Right hindlimb (tissue), 1 donor: Measurements from ENCODE around the gene RAB31.

Experiments
- DNase-seq: peaks from one replicate; pipeline ENCODE4 v3.0.0-alpha.2; 2018

Gene RAB31

DNA sequence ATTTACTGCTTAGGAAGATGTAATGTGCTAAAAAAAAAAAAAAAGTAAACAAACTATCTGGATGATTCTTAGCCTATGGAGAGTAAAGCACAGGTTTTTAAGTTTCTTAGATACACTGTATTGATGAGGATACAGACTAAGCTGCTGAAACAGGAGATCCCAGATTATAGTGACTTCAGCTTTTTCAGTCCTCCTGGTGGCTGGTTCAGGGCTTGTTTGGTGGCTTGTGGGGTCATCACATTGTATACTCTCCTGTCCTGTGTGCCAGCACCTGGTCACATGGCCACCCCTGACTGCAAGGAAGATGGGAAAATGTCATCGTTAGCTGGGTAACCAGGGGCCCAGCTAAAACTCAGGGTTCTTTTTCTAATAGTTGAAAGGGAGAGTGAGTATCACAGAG is 31.4 kb downstream of the RAB31 start:
- no peak for DNase-seq

DNA sequence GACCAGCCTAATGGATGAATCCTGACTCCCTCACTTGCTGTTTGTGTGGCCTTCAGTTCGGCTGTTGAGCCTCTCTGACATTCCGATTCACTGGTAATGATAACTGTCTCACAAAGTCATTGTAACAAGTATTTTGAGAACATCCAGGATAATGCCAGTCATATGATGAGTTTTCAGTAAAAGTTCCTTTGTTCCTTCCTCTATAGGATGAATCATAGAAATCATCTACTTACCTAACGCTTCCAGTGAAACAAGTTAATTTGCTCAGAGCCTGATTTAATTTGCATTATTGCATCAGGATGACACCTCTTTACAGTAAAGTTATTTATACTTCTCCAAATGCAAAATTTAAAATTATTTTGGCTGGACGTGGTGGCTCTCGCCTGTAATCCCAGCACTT is 32.0 kb downstream of the RAB31 start:
- DNase-seq, result no peak

GRCh38 chr18:9741406-9741792 is 33.3 kb downstream of the RAB31 start:
- DNase-seq, result no peak

DNA sequence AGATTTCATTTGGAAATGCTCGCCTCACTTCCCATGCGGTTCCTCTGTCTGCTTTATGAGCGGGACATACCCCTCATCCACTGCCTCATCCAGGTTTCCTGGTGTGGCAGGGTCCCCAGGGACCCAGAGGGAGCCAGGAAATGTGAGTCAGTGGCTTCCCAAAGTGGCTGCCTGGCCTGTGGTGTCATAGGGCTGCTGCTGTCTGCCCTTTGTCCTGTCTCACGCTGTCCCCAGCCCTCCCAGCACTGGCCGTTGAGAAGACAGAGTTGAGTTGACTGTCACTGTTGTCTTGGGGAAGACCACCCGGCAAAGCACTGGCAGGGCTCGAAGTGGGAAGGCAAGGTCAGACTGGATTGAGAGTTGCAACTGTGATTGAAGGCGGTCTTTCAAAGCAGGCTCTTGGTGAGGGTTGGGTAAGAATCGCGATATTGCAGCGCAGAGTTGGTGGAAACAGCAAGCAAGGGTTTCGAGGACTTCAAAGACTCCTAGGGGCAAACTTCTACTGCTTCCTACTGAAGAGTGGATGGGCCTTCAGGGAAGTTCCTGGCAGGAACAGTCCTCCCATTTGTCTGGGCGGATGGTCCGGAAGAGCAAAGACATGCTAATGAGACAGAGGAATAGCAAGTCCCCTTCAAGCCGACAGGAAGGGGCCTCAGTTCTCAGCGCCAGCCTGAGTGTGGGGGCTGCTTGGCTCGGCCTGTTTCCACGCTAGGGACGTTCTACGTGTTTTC is 33.9 kb downstream of the RAB31 start:
- peak; percentile 58 for DNase-seq

DNA sequence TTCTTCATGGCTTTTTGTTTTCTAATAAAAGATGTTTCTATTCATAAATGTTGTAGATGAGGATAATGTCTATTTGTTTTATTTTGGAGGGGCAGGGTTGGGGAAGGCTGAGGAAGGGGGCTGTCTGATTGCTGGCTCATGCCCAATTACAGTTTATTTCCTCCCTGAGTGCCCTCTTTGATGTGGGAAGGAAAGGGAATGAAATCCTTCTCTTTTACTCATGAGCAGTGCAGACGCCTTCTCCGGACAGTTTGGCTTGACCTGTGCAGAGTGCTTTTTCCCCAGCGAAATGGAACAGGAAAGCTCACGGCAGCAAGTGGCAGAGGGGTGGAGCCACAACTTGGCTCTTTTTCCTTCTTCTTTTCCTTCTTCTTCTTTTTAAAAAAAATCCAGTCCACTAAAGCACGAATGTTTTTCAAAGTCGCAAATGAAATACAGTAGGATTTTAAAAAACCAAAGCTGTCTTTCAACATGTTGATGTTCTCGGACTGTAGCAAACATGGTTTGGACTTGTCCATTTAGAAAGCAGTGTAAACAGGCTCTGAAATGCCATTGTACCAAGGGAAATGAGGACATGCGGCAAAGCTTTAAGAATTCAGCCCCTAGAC is 34.5 kb downstream of the RAB31 start:
- peak; percentile 41 for DNase-seq

DNA sequence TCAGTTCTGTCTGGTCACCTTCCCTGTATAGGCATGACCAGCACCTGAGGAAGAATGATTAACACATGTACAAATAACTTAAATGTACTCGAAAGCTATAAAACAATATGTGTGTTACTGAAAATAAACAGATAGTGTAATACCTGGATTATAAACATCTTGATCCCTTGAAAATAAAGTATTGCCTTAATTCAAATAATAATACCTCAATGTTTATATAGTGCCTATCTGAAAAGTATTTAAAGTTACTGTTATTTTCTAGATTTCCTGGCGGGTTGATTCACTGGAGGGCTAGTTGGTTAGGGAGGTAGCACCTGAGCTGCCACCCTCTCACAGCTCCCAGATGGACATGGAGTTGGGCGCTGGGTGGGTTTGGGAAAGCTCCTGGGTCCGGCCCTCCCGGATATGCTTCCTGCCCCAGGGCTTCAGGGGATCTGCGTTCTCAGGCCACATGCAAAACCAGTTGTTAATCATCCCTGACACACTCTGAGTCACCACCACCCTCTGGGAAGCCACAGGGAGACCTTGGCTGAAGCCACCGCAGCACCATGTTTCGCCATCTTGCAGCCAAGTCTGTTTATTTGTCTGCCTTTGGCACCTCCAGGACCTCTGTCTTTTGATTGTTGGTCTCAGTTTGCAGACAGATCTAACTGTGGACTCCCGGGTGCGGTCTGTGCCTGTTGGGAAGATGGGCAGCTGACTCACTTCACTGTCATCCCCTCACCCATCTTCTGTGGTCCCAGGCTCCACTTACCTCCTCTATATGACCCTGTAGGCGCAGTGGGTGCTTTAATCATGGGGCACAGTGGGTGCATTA is 35.3 kb downstream of the RAB31 start:
- DNase-seq, result no peak

- no peak for DNase-seq
Measured at GRCh38 chr18:9746958-9747357, 38.9 kb downstream of the RAB31 start.

DNA sequence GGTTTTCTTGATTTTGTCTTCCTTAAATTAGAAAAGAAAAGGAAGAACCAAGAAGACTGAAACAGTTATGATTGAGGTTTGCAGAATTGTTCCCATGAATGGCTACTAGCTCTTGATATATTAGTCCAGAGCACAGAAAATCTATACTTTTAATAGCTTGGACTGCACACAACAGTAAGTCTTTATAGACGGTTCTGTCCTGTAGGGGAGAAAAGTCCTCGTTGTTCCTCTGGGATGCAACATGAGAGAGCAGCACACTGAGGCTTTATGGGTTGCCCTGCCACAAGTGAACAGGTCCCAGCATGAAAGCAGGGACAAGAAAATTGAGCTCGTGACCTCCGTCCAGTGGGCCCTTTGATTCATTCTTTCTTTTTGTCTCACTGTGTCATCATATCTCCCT is 41.5 kb downstream of the RAB31 start:
- no peak for DNase-seq

- DNase-seq, result no peak
Measured at GRCh38 chr18:9750112-9750511, 42.0 kb downstream of the RAB31 start.

DNA sequence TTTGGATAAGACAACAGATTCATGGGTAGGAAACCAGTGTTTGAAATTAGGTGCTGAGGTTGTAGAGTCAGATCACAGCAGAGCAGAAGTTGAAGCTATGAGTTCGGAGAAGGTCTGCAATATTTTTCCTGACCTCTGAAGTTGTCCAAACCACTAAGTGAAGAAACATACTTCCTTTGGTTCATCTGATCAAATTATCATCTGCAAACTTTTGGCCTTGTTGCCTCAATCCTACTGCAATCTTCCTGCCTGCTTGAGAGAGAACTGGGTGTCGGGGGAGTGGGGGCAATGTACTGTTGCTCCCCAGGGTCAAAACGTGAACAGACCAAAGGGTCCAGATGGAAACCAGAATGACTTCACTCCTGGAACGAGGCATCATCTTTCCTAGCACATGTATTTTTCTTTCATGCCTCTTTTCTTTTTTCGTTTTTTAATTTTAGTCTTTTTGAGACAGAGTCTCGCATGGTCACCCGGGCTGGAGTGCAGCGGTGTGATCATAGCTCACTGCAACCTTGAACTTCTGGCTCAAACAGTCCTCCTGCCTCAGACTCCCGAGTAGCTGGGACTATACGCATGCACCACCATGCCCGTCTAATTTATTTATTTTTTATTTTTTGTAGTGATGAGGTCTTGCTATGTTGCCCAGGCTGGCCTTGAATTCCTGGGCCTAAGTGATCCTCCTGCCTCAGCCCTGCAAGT is 42.7 kb downstream of the RAB31 start:
- DNase-seq, result no peak

DNA sequence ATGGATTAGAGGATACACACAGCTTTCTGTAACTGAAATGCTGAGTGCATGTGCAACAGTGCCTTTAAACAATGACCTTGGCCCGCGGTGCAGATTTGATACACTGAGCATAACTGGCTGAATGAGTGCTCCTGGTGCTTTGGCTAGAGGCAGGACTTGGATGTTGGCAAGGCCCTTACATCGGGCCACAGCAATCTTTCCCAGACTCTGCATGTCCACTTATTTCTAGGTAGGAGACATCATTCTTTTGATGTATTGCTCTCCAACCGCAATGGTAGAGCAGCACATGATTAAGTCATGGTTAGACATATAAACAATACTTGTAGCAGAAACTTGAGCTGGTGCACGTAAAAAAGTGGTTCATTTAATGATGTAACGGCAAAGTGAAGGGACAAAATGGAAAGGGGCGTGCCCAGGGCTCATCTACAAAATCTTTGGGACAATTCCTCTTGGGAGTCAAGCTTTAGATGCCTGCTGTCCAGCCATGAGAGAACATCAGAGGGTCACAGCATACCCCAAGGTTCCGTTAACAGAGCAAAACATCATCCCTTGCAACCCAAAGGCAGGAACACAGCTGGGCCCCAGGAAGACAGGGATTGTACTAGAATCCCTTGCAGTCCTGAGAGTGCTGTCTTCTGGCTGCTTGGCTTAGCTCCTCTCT is 43.4 kb downstream of the RAB31 start:
- DNase-seq, result no peak

DNA sequence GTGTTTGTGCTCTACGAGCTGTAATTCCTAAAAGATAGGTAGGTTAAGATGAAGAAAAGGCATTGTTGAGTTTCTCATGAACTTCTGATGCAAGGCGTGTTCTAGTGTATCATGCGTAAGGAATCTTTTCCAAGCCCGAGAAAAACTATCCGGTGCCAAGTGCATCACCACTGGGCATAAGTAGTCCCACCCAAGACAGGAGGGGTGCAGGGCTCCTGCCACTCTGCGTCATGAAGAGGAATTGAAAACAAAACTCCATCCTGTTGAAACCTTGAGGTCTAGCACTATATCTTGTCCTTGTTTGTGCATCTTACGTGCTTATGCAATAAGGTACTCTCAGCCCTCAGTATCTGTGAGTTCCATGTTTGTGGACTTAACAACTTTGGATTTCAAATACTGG is 45.7 kb downstream of the RAB31 start:
- no peak for DNase-seq

- no peak for DNase-seq
Measured at GRCh38 chr18:9755110-9755509, 47.0 kb downstream of the RAB31 start.

DNA sequence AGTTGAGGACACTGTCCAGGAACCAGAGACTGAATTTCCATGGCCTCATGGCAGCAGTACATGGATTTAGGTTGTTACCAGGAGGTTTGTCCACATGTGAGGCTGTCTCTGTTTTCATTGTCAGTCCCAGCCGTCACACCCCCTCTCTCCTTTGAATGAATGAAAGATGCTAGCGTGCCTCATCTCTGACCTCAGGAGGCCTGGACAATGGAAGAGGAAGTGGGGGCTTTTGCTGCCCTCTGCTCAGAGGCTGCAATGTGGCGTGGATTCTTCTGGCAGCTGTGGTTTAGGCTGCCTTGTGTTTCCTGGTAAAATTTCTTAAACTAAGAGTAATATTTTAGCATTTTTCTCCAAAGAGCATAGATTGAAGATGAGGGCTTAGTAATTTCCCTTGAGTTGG is 47.5 kb downstream of the RAB31 start:
- DNase-seq, result no peak

DNA sequence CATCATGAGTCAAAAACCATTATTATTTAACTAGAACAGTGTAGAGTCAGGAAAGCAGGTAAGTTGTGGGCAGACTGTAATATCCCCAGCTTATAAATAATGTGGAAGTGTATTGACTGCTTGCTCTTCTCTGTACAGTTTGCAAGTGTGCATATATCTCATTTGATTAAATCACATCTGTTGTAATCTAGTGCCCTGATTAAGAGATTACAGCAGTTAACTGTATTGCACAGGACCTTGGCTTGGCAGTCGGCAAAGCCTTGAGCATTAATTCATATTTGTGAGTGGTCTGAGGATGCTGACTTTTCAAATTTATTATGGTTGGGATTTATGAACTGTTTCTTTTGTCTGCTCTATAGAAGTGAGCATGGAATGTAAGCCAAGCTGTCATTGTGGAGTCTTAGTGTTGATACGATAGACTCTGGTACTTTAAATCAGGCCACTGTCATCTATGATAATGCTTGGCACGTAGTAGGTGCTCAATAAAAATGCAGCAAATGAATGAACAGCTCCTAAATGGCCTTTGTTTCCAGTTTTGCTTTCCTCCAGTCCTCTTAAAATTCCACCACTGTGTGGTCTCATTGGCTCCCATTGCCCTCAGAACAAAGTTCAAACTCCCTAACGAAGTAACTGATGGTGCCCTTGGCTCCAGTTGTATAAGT is 48.3 kb downstream of the RAB31 start:
- no peak for DNase-seq

GRCh38 chr18:9756933-9757470 is 48.9 kb downstream of the RAB31 start:
- DNase-seq, result no peak

- DNase-seq, result no peak
Measured at GRCh38 chr18:9757827-9758621, 49.9 kb downstream of the RAB31 start.

DNA sequence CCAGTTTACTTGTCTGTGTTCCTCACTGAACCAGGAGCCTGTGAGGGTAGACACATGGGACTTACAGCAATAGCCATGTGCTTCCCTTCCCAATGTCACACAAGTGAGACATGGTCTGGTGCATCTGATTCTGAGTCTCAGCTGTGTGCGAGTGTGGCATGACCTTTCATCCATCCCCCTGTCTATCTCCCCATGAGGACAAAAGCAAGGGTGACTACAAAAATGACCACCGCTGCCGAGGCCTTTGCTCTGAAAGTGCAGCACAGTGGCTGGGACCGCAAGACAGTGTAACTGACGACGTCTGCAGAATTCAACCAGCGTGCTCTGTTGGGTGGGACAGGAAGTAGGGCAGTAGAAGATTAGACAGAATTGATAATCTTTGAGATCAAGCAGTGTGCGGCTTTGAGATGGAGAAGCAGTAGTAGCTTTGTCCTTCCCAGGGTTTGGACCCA is 50.5 kb downstream of the RAB31 start:
- DNase-seq, result no peak

DNA sequence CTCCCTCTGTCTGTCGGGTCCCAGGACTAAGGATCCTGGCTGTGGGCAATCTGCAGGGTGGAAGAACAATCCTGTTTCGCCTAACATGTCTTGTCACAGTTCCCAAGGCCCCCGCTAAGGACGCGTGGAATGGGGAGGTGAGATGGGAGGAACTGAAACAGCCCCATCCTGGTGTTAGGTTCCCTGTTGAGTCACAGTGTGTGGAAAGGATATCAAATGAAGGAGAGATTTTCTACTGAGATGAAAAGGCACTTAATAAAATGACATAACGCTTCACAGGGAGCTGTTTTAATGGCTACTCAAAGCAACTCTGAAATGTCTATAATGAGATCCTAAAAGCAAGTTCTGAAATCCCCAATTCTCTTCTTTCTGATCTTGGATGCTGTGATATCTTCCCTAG is 52.5 kb downstream of the RAB31 start:
- DNase-seq, result no peak

GRCh38 chr18:9762526-9762925 is 54.4 kb downstream of the RAB31 start:
- no peak for DNase-seq

GRCh38 chr18:9763157-9763556 is 55.1 kb downstream of the RAB31 start:
- DNase-seq, result no peak
